HL-60 (cell line): ENCODE measurements around the gene GFRA1.

Experiments used
- DNase-seq, 2 experiments: peaks; one replicate each; pipeline ENCODE4 v3.0.0-alpha.2; 2010 to 2020; ENCODE audit warnings: low read depth in 1 of 2, low spot score in 1 of 2
- H3K27ac ChIP-seq: fragments of 250-450 bp; sonication (Bioruptor Pico); replicated peaks from 2 replicates; pipeline ENCODE4 v1.5.1; 2020; ENCODE audit warnings: mild to moderate bottlenecking, moderate library complexity
- H3K27me3 ChIP-seq: fragments of 250-450 bp; sonication (Bioruptor Pico); 2 replicates; pipeline ENCODE4 v1.5.1; 2021; ENCODE audit warnings: mild to moderate bottlenecking, moderate library complexity; ENCODE audit not compliant: insufficient read depth, poor library complexity, severe bottlenecking
- H3K4me3 ChIP-seq: replicated peaks from 2 replicates; pipeline ENCODE4 v1.5.1; 2011; ENCODE audit warnings: mild to moderate bottlenecking, control low read depth, low read length; ENCODE audit not compliant: insufficient read depth
- CTCF ChIP-seq: IDR thresholded peaks from one replicate; pipeline ENCODE4 v1.5.1; 2011; ENCODE audit warnings: low read length, control low read depth, inconsistent platforms; ENCODE audit not compliant: insufficient read depth
- GABPA ChIP-seq: IDR thresholded peaks from 2 replicates; pipeline ENCODE4 v1.6.1; 2012; ENCODE audit warnings: low read depth
- POLR2AphosphoS5 ChIP-seq: IDR thresholded peaks from 2 replicates; pipeline ENCODE4 v1.6.1; 2012; ENCODE audit warnings: low read depth
- REST ChIP-seq: IDR thresholded peaks from 2 replicates; pipeline ENCODE4 v1.6.1; 2012; ENCODE audit warnings: low read depth; ENCODE audit not compliant: insufficient replicate concordance
- SPI1 ChIP-seq: IDR thresholded peaks from 2 replicates; pipeline ENCODE4 v1.6.1; 2012; ENCODE audit warnings: low read depth, mild to moderate bottlenecking, borderline replicate concordance

The GFRA1 gene

GRCh38 chr10:116198676-116199035 is 74.3 kb downstream of the GFRA1 start:
- Histone ChIP-seq H3K27me3 (no peaks in the 10 kb centered on the region), H3K4me3 (no peak overlapping the region), H3K27ac (no peak overlapping the region)
- no peak for DNase-seq
- TF ChIP-seq REST (no peak), CTCF (no peak), GABPA (no peak), POLR2AphosphoS5 (no peak), SPI1 (no peak)

- no peak overlapping the region for H3K4me3 ChIP-seq
- TF ChIP-seq GABPA (no peak), SPI1 (no peak), POLR2AphosphoS5 (no peak), CTCF (no peak)
- H3K27ac ChIP-seq: no peak overlapping the region
- no peak for DNase-seq
- no peaks in the 10 kb centered on the region for H3K27me3 ChIP-seq
Measured at GRCh38 chr10:116197946-116198675, 74.9 kb downstream of the GFRA1 start.

- Histone ChIP-seq H3K27ac (no peak overlapping the region), H3K27me3 (no peaks in the 10 kb centered on the region), H3K4me3 (no peak overlapping the region)
- DNase-seq: no peak
- TF ChIP-seq CTCF: no peak
- TF ChIP-seq POLR2AphosphoS5: no peak
- TF ChIP-seq GABPA: no peak
- no peak for TF ChIP-seq REST
- no peak for TF ChIP-seq SPI1
Measured at GRCh38 chr10:116195583-116195982, 77.4 kb downstream of the GFRA1 start.

- no peak for TF ChIP-seq POLR2AphosphoS5
- no peak for TF ChIP-seq GABPA
- no peak for TF ChIP-seq CTCF
- TF ChIP-seq SPI1: no peak
- no peak for TF ChIP-seq REST
- no peak for DNase-seq
- Histone ChIP-seq H3K4me3 (no peak overlapping the region), H3K27ac (no peak overlapping the region), H3K27me3 (no peaks in the 10 kb centered on the region)
Measured at GRCh38 chr10:116195039-116195438, 78.0 kb downstream of the GFRA1 start.
